ENCODE data around the gene GTPBP3.

The GTPBP3 gene

GRCh38 chr19:17329366-17330261 lies 7.7 kb upstream of the GTPBP3 start:
- no peak for DNase-seq

- no peak for DNase-seq
Measured at GRCh38 chr19:17330262-17331044, 6.9 kb upstream of the GTPBP3 start.

- no peak for DNase-seq
Measured at GRCh38 chr19:17331045-17331558, 6.3 kb upstream of the GTPBP3 start.

- DNase-seq: no peak
Measured at GRCh38 chr19:17332360-17332676, 5.0 kb upstream of the GTPBP3 start.

GRCh38 chr19:17332677-17333581 lies 4.4 kb upstream of the GTPBP3 start:
- no peak for DNase-seq

GRCh38 chr19:17333611-17334413 lies 3.5 kb upstream of the GTPBP3 start:
- DNase-seq: no peak

GRCh38 chr19:17334414-17335409 lies 2.6 kb upstream of the GTPBP3 start, which contains the start of gene ANO8:
Gene ANO8 (minus strand): TSS chr19:17334855. CDS start chr19:17334670, 185 bp downstream.
- DNase-seq: no peak

- no peak for DNase-seq
Measured at GRCh38 chr19:17335575-17335974, 1.8 kb upstream of the GTPBP3 start.

- no peak for DNase-seq
Measured at GRCh38 chr19:17337675-17338432, 501 bp downstream of the GTPBP3 start.

- no peak for DNase-seq
Measured at GRCh38 chr19:17338433-17339078, 1.2 kb downstream of the GTPBP3 start.

- no peak for DNase-seq
Measured at GRCh38 chr19:17339088-17339741, 1.9 kb downstream of the GTPBP3 start.

GRCh38 chr19:17340302-17340870 lies 3.0 kb downstream of the GTPBP3 start:
- DNase-seq: no peak

GRCh38 chr19:17340871-17341357 lies 3.6 kb downstream of the GTPBP3 start:
- no peak for DNase-seq

GRCh38 chr19:17341386-17341785 lies 4.0 kb downstream of the GTPBP3 start:
- DNase-seq: no peak

GRCh38 chr19:17341845-17342244 lies 4.5 kb downstream of the GTPBP3 start:
- DNase-seq: no peak

GRCh38 chr19:17346109-17346671 lies 8.8 kb downstream of the GTPBP3 start:
- DNase-seq: no peak

- DNase-seq: no peak
Measured at GRCh38 chr19:17347361-17347760, 10.0 kb downstream of the GTPBP3 start.

GRCh38 chr19:17347877-17348276 lies 10.5 kb downstream of the GTPBP3 start:
- DNase-seq: no peak
